A673 (cell line): ENCODE results near the gene POLN. TPM values are rescaled to one million over a fixed set of nuclear protein-coding genes. Genes with fewer than 3 reads are reported as not detected.

Source experiments
- BruUV-seq: library from RNA; stranded (reverse); fragments of 400-500 nt; replicated peaks from 2 replicates; lab custom pipeline; 2021; lab: Mats Ljungman, UMichigan
- CTCF ChIA-PET: fragments of 300-600 bp; sonication (Branson Sonifier 250); formaldehyde crosslinking; loops from one replicate; lab custom pipeline; 2022; ENCODE audit warnings: antibody characterized with exemption; lab: Charles Lee
- POLR2A ChIA-PET: fragments of 300-600 bp; sonication (Branson Sonifier 250); formaldehyde crosslinking; loops from one replicate; lab custom pipeline; 2022; ENCODE audit warnings: antibody characterized with exemption; ENCODE audit not compliant: low non-redundant PET; lab: Charles Lee
- DNase-seq: peaks from one replicate; pipeline ENCODE4 v3.0.0-alpha.2; 2015; ENCODE audit warnings: low spot score
- H3K27ac ChIP-seq: fragments of 200-600 bp; sonication (generic); 2 replicates; pipeline ENCODE4 v1.5.1; 2016; ENCODE audit warnings: mixed run types, low read depth, mild to moderate bottlenecking, mixed read lengths, antibody characterized with exemption, low read length; ENCODE audit not compliant: poor library complexity, severe bottlenecking
- H3K27me3 ChIP-seq: fragments of 200-600 bp; sonication (generic); replicated peaks from 2 replicates; pipeline ENCODE4 v1.6.1; 2017; ENCODE audit warnings: mixed run types, low read depth, mild to moderate bottlenecking, mixed read lengths, antibody characterized with exemption, low read length; ENCODE audit not compliant: insufficient read depth, poor library complexity
- H3K36me3 ChIP-seq: fragments of 200-600 bp; sonication (generic); 2 replicates; pipeline ENCODE4 v1.6.1; 2016; ENCODE audit warnings: mixed run types, mild to moderate bottlenecking, mixed read lengths, antibody characterized with exemption, low read length; ENCODE audit not compliant: insufficient read depth, poor library complexity, severe bottlenecking
- H3K4me1 ChIP-seq: fragments of 200-600 bp; sonication (generic); 2 replicates; pipeline ENCODE4 v1.6.1; 2017; ENCODE audit warnings: mixed run types, mild to moderate bottlenecking, mixed read lengths, antibody characterized with exemption, low read length; ENCODE audit not compliant: insufficient read depth, poor library complexity, severe bottlenecking
- H3K4me3 ChIP-seq: fragments of 200-600 bp; sonication (generic); 2 replicates; pipeline ENCODE4 v1.5.1; 2016; ENCODE audit warnings: low read depth, mixed run types, mild to moderate bottlenecking, mixed read lengths, low read length; ENCODE audit not compliant: poor library complexity, severe bottlenecking
- H3K9me3 ChIP-seq: fragments of 200-600 bp; sonication (generic); 2 replicates; pipeline ENCODE4 v1.6.1; 2016; ENCODE audit warnings: mixed run types, low read depth, mild to moderate bottlenecking, mixed read lengths, antibody characterized with exemption, low read length; ENCODE audit not compliant: poor library complexity, severe bottlenecking
- CTCF ChIP-seq: fragments of 300-800, 200-600 bp; sonication (generic); conservative IDR thresholded peaks from 2 replicates; pipeline ENCODE4 v1.5.1; 2017; ENCODE audit warnings: low read depth, mild to moderate bottlenecking, antibody characterized with exemption, low read length, moderate library complexity, mixed read lengths
- EZH2 ChIP-seq: fragments of 200-600 bp; sonication (generic); IDR thresholded peaks from 2 replicates; pipeline ENCODE4 v1.6.1; 2017; ENCODE audit warnings: borderline replicate concordance, low read depth, mild to moderate bottlenecking, mixed read lengths, antibody characterized with exemption, low read length; ENCODE audit not compliant: poor library complexity, severe bottlenecking
- intact Hi-C: fragments of 100-400 bp; cut with micrococcal nuclease; formaldehyde crosslinking; loops from one replicate; pipeline ENCODE4 v1.10.0; 2022; ENCODE audit not compliant: unreplicated experiment
- total RNA-seq: library from RNA; stranded (reverse); gene quantifications from 2 replicates; pipeline ENCODE4 v1.2.3, GENCODE V29; 2021

Gene POLN
- total RNA-seq, 1 experiment from 2014 or later = 4.0 TPM

- DNase-seq = no peak
- POLR2A ChIA-PET = no interaction called here
- Histone ChIP-seq H3K27ac (no peak overlapping the region), H3K27me3 (peaks cover 9% of the 10 kb centered on the region), H3K4me3 (no peak overlapping the region), H3K4me1 (no peaks in the 10 kb centered on the region), H3K9me3 (no peaks in the 10 kb centered on the region), H3K36me3 (no peaks in the 10 kb centered on the region)
- intact Hi-C loops = no loop called here
- no TSS peak for BruUV-seq
- CTCF ChIA-PET = no interaction called here
- TF ChIP-seq EZH2 (no peak), CTCF (no peak)
Measured at GRCh38 chr4:2025817-2026216, 216.1 kb downstream of the POLN start.

GRCh38 chr4:2024683-2025082 is 217.2 kb downstream of the POLN start:
- no peaks in the 10 kb centered on the region for H3K9me3 ChIP-seq
- intact Hi-C loops = no loop called here
- ChIA-PET POLR2A (no interaction called here), CTCF (no interaction called here)
- no TSS peak for BruUV-seq
- H3K27ac ChIP-seq = no peak overlapping the region
- H3K36me3 ChIP-seq = no peaks in the 10 kb centered on the region
- H3K4me3 ChIP-seq = no peak overlapping the region
- no peak for TF ChIP-seq EZH2
- no peak for TF ChIP-seq CTCF
- no peak for DNase-seq
- H3K27me3 ChIP-seq = peaks cover 4% of the 10 kb centered on the region
- no peaks in the 10 kb centered on the region for H3K4me1 ChIP-seq

Other genes starting within 250 kb of the POLN start
- 58.3 and 59.3 TPM in 2 replicates for gene NELFA, start 233.1 kb downstream of the POLN start, total RNA-seq
- gene NAT8L, start 182.8 kb downstream of the POLN start, total RNA-seq = 2.5 and 3.4 TPM in 2 replicates
- gene HAUS3, start within 50 bp of the POLN start, total RNA-seq = 25.6 and 27.7 TPM in 2 replicates
- 9.1 and 12.7 TPM in 2 replicates for gene MXD4, start 20.0 kb upstream of the POLN start, total RNA-seq
- gene ZFYVE28, start 176.5 kb upstream of the POLN start, total RNA-seq = 7.6 and 8.6 TPM in 2 replicates
- gene CFAP99, start 176.8 kb upstream of the POLN start, total RNA-seq = not detected in 2 replicates
- 113 and 119 TPM in 2 replicates for gene RNF4, start 227.0 kb upstream of the POLN start, total RNA-seq